OCI-LY7 (cell line): Measurements from ENCODE around the gene CHST8. TPM values are rescaled to one million over a fixed set of nuclear protein-coding genes. Genes with fewer than 3 reads are reported as not detected.

Experiments
- BruUV-seq: library from RNA; stranded (reverse); fragments of 400-500 nt; replicated peaks from 2 replicates; lab custom pipeline; 2021; lab: Mats Ljungman, UMichigan
- CTCF ChIA-PET: fragments of 300-600 bp; sonication (Branson Sonifier 250); formaldehyde crosslinking; loops from one replicate; lab custom pipeline; 2022; ENCODE audit warnings: antibody characterized with exemption; ENCODE audit not compliant: unreplicated experiment; lab: Charles Lee
- POLR2A ChIA-PET: fragments of 300-600 bp; sonication (Branson Sonifier 250); formaldehyde crosslinking; loops from one replicate; lab custom pipeline; 2022; ENCODE audit warnings: antibody characterized with exemption; lab: Charles Lee
- DNase-seq: peaks from one replicate; pipeline ENCODE4 v3.0.0-alpha.2; 2015; ENCODE audit warnings: low spot score
- H2AFZ ChIP-seq: fragments of 200-600 bp; sonication (generic), shearing (Covaris generic); 2 replicates; pipeline ENCODE4 v1.6.1; 2014; ENCODE audit warnings: mild to moderate bottlenecking, antibody characterized with exemption, low read length, moderate library complexity
- H3K27ac ChIP-seq: fragments of 200-600 bp; sonication (generic); 2 replicates; pipeline ENCODE4 v1.5.1; 2014; ENCODE audit warnings: mixed run types, low read depth, mild to moderate bottlenecking, moderate library complexity, low read length, inconsistent platforms; ENCODE audit not compliant: poor library complexity, severe bottlenecking
- H3K36me3 ChIP-seq: fragments of 200-600 bp; sonication (generic); 2 replicates; pipeline ENCODE4 v1.6.1; 2014; ENCODE audit warnings: mild to moderate bottlenecking, antibody characterized with exemption, low read length, moderate library complexity, mixed read lengths; ENCODE audit not compliant: insufficient read depth
- H3K4me1 ChIP-seq: fragments of 200-600 bp; sonication (generic); 2 replicates; pipeline ENCODE4 v1.5.1; 2014; ENCODE audit warnings: mild to moderate bottlenecking, low read length; ENCODE audit not compliant: insufficient read depth, poor library complexity, severe bottlenecking
- H3K4me2 ChIP-seq: fragments of 200-600 bp; sonication (generic); 2 replicates; pipeline ENCODE4 v1.6.1; 2014; ENCODE audit warnings: mild to moderate bottlenecking, low read length
- H3K4me3 ChIP-seq: fragments of 200-600 bp; sonication (generic); 2 replicates; pipeline ENCODE4 v1.5.1; 2014; ENCODE audit warnings: mild to moderate bottlenecking, low read depth, low read length; ENCODE audit not compliant: poor library complexity, severe bottlenecking
- H3K79me2 ChIP-seq: fragments of 200-600 bp; sonication (generic); 2 replicates; pipeline ENCODE4 v1.6.1; 2016; ENCODE audit warnings: low read depth, mild to moderate bottlenecking, low read length, moderate library complexity, mixed read lengths; ENCODE audit not compliant: insufficient read depth
- H3K9me2 ChIP-seq: fragments of 200-600 bp; sonication (generic); 2 replicates; pipeline ENCODE4 v1.6.1; 2016; ENCODE audit warnings: mild to moderate bottlenecking, low read length, mixed read lengths; ENCODE audit not compliant: insufficient read depth
- H3K9me3 ChIP-seq: fragments of 200-600 bp; sonication (generic); 2 replicates; pipeline ENCODE4 v1.6.1; 2014; ENCODE audit warnings: mild to moderate bottlenecking, mixed run types, low read length, mixed read lengths
- H4K20me1 ChIP-seq: fragments of 200-600 bp; sonication (generic); 2 replicates; pipeline ENCODE4 v1.6.1; 2014; ENCODE audit warnings: mild to moderate bottlenecking, antibody characterized with exemption, low read length, moderate library complexity, mixed read lengths; ENCODE audit not compliant: insufficient read depth
- CTCF ChIP-seq: fragments of 200-600 bp; sonication (generic); conservative IDR thresholded peaks from 2 replicates; pipeline ENCODE4 v1.5.1; 2014; ENCODE audit warnings: mild to moderate bottlenecking, antibody characterized with exemption, low read length, moderate library complexity, mixed read lengths
- EZH2phosphoT487 ChIP-seq: fragments of 200-600 bp; sonication (generic); IDR thresholded peaks from 2 replicates; pipeline ENCODE4 v1.6.1; 2018; ENCODE audit warnings: low read depth, borderline replicate concordance, mild to moderate bottlenecking, mixed run types, antibody characterized with exemption, low read length, moderate library complexity, mixed read lengths
- intact Hi-C: fragments of 100-400 bp; cut with micrococcal nuclease; formaldehyde crosslinking; loops from one replicate; pipeline ENCODE4 v1.10.0; 2022; ENCODE audit not compliant: unreplicated experiment
- total RNA-seq, 2 experiments: library from RNA; depleted of rRNA in 1 of 2; stranded (reverse); fragments of >200 nt in 1 of 2; shearing (Covaris generic) in 1 of 2; gene quantifications; 2 replicates each; pipeline ENCODE4 v1.2.3, GENCODE V29; 2014 to 2022

Gene CHST8
- total RNA-seq, 2 experiments from 2014 or later: not detected

GRCh38 chr19:33590224-33590623 is 31.5 kb upstream of the CHST8 start:
- Histone ChIP-seq H3K36me3 (no peaks in the 10 kb centered on the region), H3K79me2 (no peaks in the 10 kb centered on the region), H3K27ac (no peak overlapping the region), H3K4me2 (no peak overlapping the region), H2AFZ (no peak overlapping the region), H3K9me2 (no peaks in the 10 kb centered on the region), H3K4me3 (no peak overlapping the region), H4K20me1 (no peaks in the 10 kb centered on the region), H3K9me3 (no peaks in the 10 kb centered on the region), H3K4me1 (no peaks in the 10 kb centered on the region)
- ChIA-PET POLR2A (no interaction called here), CTCF (no interaction called here)
- DNase-seq: no peak
- intact Hi-C loops: no loop called here
- no TSS peak for BruUV-seq
- no peak for TF ChIP-seq CTCF
- TF ChIP-seq EZH2phosphoT487: no peak

- intact Hi-C loops: no loop called here
- no peak for DNase-seq
- ChIA-PET CTCF (no interaction called here), POLR2A (no interaction called here)
- TF ChIP-seq CTCF (no peak), EZH2phosphoT487 (no peak)
- Histone ChIP-seq H3K9me2 (no peaks in the 10 kb centered on the region), H3K4me2 (no peak overlapping the region), H3K9me3 (no peaks in the 10 kb centered on the region), H3K79me2 (no peaks in the 10 kb centered on the region), H3K36me3 (no peaks in the 10 kb centered on the region), H3K4me1 (no peaks in the 10 kb centered on the region), H3K27ac (no peak overlapping the region), H3K4me3 (no peak overlapping the region), H4K20me1 (no peaks in the 10 kb centered on the region), H2AFZ (no peak overlapping the region)
- BruUV-seq: no TSS peak
Observed at GRCh38 chr19:33595783-33596182, 26.0 kb upstream of the CHST8 start.

GRCh38 chr19:33601583-33601982 is 20.2 kb upstream of the CHST8 start:
- Histone ChIP-seq H3K27ac (no peak overlapping the region), H3K9me3 (no peaks in the 10 kb centered on the region), H3K4me1 (no peaks in the 10 kb centered on the region), H3K36me3 (no peaks in the 10 kb centered on the region), H3K4me3 (no peak overlapping the region), H3K79me2 (no peaks in the 10 kb centered on the region), H2AFZ (no peak overlapping the region), H3K4me2 (no peak overlapping the region), H3K9me2 (no peaks in the 10 kb centered on the region), H4K20me1 (no peaks in the 10 kb centered on the region)
- DNase-seq: no peak
- intact Hi-C loops: no loop called here
- TF ChIP-seq CTCF (no peak), EZH2phosphoT487 (no peak)
- no TSS peak for BruUV-seq
- CTCF ChIA-PET: no interaction called here
- POLR2A ChIA-PET: no interaction called here
